Measurements from ENCODE around the gene QRFP.

The QRFP gene

GRCh38 chr9:130896233-130897014 lies at the start of gene QRFP:
Gene QRFP (minus strand): TSS chr9:130896812. CDS start chr9:130893838, 2,974 bp downstream.
- DNase-seq: no peak

GRCh38 chr9:130945173-130945572 lies 48.6 kb upstream of the QRFP start:
- no peak for DNase-seq

GRCh38 chr9:130944510-130945058 lies 48.0 kb upstream of the QRFP start:
- DNase-seq: no peak

GRCh38 chr9:130943777-130944176 lies 47.2 kb upstream of the QRFP start:
- DNase-seq: no peak

- DNase-seq: no peak
These were observed 46.6 kb upstream of the QRFP start for GRCh38 chr9:130943221-130943620.

- no peak for DNase-seq
These were observed 46.1 kb upstream of the QRFP start for GRCh38 chr9:130942679-130943078.

- DNase-seq: no peak
These were observed 45.5 kb upstream of the QRFP start for GRCh38 chr9:130942084-130942483.

- DNase-seq: peak; percentile 57
These were observed 44.3 kb upstream of the QRFP start for GRCh38 chr9:130940693-130941576.

- no peak for DNase-seq
These were observed 43.5 kb upstream of the QRFP start for GRCh38 chr9:130940027-130940549.

- DNase-seq: no peak
These were observed 42.9 kb upstream of the QRFP start for GRCh38 chr9:130939405-130940026.

GRCh38 chr9:130938652-130939404 lies 42.2 kb upstream of the QRFP start, which contains the start of gene FIBCD1:
Gene FIBCD1 (minus strand): TSS chr9:130939247. CDS start chr9:130938607, 640 bp downstream.
- DNase-seq: peak; percentile 13

GRCh38 chr9:130938184-130938651 lies 41.6 kb upstream of the QRFP start:
- no peak for DNase-seq

- DNase-seq: no peak
These were observed 40.8 kb upstream of the QRFP start for GRCh38 chr9:130937146-130938076.

- no peak for DNase-seq
These were observed 39.9 kb upstream of the QRFP start for GRCh38 chr9:130936285-130937117.

- DNase-seq: no peak
These were observed 39.1 kb upstream of the QRFP start for GRCh38 chr9:130935648-130936271.

- no peak for DNase-seq
These were observed 38.4 kb upstream of the QRFP start for GRCh38 chr9:130934702-130935647.

- no peak for DNase-seq
These were observed 37.6 kb upstream of the QRFP start for GRCh38 chr9:130934246-130934645.
